GM12892 (cell line): ENCODE measurements around the gene RDH5.

Experiments used
- POLR2A ChIP-seq: IDR thresholded peaks from 2 replicates; pipeline ENCODE4 v1.6.1; 2011; ENCODE audit warnings: low read depth, low read length, control low read depth
- POLR2AphosphoS5 ChIP-seq: IDR thresholded peaks from 2 replicates; pipeline ENCODE4 v1.6.1; 2011; ENCODE audit warnings: low read depth, low read length, control low read depth
- TAF1 ChIP-seq: IDR thresholded peaks from 2 replicates; pipeline ENCODE4 v1.6.1; 2011; ENCODE audit warnings: low read depth, mild to moderate bottlenecking, control low read depth, low read length, borderline replicate concordance

DNA sequence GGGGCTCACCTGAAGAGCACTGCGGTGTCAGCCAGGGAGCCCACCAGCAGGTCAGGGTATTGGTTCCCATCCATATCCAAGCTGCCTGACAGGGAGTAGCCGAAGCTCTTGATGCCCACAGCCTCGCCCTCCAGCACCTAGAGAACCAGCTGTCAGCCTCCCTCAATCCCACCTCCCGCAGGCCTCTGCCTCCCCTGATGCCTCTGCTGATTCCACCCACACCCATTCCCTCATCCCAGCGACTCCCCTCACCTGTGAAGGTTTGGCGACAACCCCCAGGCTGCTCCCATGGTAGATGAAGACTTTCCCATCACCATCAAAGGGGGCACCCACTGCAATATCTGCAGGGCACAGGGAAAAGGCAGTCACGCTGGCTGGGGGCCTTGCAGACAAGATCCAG is 22.5 kb upstream of the RDH5 start:
- no peak for TF ChIP-seq POLR2A
- no peak for TF ChIP-seq POLR2AphosphoS5
- no peak for TF ChIP-seq TAF1
